AG04449 (cell line): ENCODE measurements around the gene LMTK3.
A peak's percentile ranks its signal among the peaks of the same experiment; 100 is the strongest.

Experiments used
- CTCF ChIA-PET: fragments of 350-600 bp; formaldehyde crosslinking; extraction: SDS; loops from one replicate; lab custom pipeline; 2021; ENCODE audit warnings: antibody characterized with exemption; lab: Yijun Ruan, JAX
- POLR2A ChIA-PET: fragments of 400-600, 350-600 bp; formaldehyde crosslinking; extraction: SDS; loops from one replicate; lab custom pipeline; 2020; ENCODE audit warnings: antibody characterized with exemption, inconsistent platforms; lab: Yijun Ruan, JAX
- DNase-seq: peaks from one replicate; pipeline ENCODE4 v3.0.0-alpha.2; 2010; ENCODE audit warnings: low read depth, low spot score
- H3K4me3 ChIP-seq: 2 replicates; pipeline ENCODE4 v1.5.1; 2011; ENCODE audit warnings: low read depth, mild to moderate bottlenecking, control low read depth, low read length
- CTCF ChIP-seq: IDR thresholded peaks from one replicate; pipeline ENCODE4 v1.5.1; 2011; ENCODE audit warnings: mild to moderate bottlenecking, moderate library complexity, low read length, control low read depth, inconsistent platforms; ENCODE audit not compliant: insufficient read depth; ENCODE audit errors: missing control alignments

LMTK3 gene

GRCh38 chr19:48514123-48514458, 2.5 kb upstream of the LMTK3 start:
- ChIA-PET CTCF (interaction anchor here (0.7 to 1.9 kb wide), 4 partner anchors 10 to 75 kb away, joined by 3 to 6 read pairs (median 4); no protein-coding TSS in a partner anchor), POLR2A (no interaction called here)
- TF ChIP-seq CTCF, result no peak
- no peak overlapping the region for H3K4me3 ChIP-seq
- no peak for DNase-seq

- TF ChIP-seq CTCF, result no peak
- POLR2A ChIA-PET, result no interaction called here
- CTCF ChIA-PET, result interaction anchor here (0.7 to 1.9 kb wide), 4 partner anchors 11 to 75 kb away, joined by 3 to 6 read pairs (median 4); no protein-coding TSS in a partner anchor
- peak overlapping the region; percentile 65 for H3K4me3 ChIP-seq
- DNase-seq, result no peak
Observed at GRCh38 chr19:48513289-48514122, 1.9 kb upstream of the LMTK3 start.

GRCh38 chr19:48512504-48513288, 1.1 kb upstream of the LMTK3 start:
- no peak overlapping the region for H3K4me3 ChIP-seq
- ChIA-PET POLR2A (no interaction called here), CTCF (interaction anchor here (1.0 to 1.9 kb wide), 2 partner anchors 71 to 76 kb away, joined by 3 to 5 read pairs; no protein-coding TSS in a partner anchor)
- no peak for DNase-seq
- no peak for TF ChIP-seq CTCF

- ChIA-PET POLR2A (no interaction called here), CTCF (interaction anchor here (8.0 kb wide), 1 partner anchor 74 kb away, joined by 405 read pairs; no protein-coding TSS in a partner anchor)
- DNase-seq, result no peak
Observed at GRCh38 chr19:48511321-48511731, 309 bp downstream of the LMTK3 start.

GRCh38 chr19:48510421-48511268, 990 bp downstream of the LMTK3 start:
- POLR2A ChIA-PET, result no interaction called here
- CTCF ChIA-PET, result interaction anchor here (8.0 kb wide), 1 partner anchor 75 kb away, joined by 405 read pairs; no protein-coding TSS in a partner anchor
- no peak for DNase-seq
- peak overlapping the region; percentile 50 for H3K4me3 ChIP-seq
- no peak for TF ChIP-seq CTCF

More at GRCh38 chr19:48511321-48511731, 309 bp downstream of the LMTK3 start:
- no peak for TF ChIP-seq CTCF
- peak overlapping the region; percentile 50 for H3K4me3 ChIP-seq
